Bronchial epithelial cell (primary cell): ENCODE data around the gene HOXB2. TPM values are rescaled to one million over a fixed set of nuclear protein-coding genes. Genes with fewer than 3 reads are reported as not detected.

Experiments used
- DNase-seq: peaks from one replicate; pipeline ENCODE4 v3.0.0-alpha.2; 2010; ENCODE audit warnings: low read depth
- FAIRE-seq: peaks from 2 replicates; lab custom pipeline; 2011; peaks lifted over from hg19 to GRCh38; lab: Jason Lieb, UNC
- H3K27me3 ChIP-seq: 2 replicates; pipeline ENCODE4 v1.5.1; 2011; ENCODE audit warnings: low read length; ENCODE audit not compliant: control insufficient read depth, insufficient read depth
- H3K36me3 ChIP-seq: 2 replicates; pipeline ENCODE4 v1.5.1; 2011; ENCODE audit warnings: low read length; ENCODE audit not compliant: control insufficient read depth, insufficient read depth
- H3K4me3 ChIP-seq: 2 replicates; pipeline ENCODE4 v1.5.1; 2011; ENCODE audit warnings: mild to moderate bottlenecking, low read depth, low read length, control low read depth
- CTCF ChIP-seq: IDR thresholded peaks from 2 replicates; pipeline ENCODE4 v1.5.1; 2011; ENCODE audit warnings: mild to moderate bottlenecking, moderate library complexity, low read length, control low read depth, inconsistent platforms; ENCODE audit not compliant: insufficient read depth, severe bottlenecking
- total RNA-seq: library from RNA; depleted of rRNA; stranded (reverse); fragments of >200 nt; gene quantifications from 2 replicates; pipeline ENCODE4 v1.2.1, GENCODE V29; 2014

The HOXB2 gene
- total RNA-seq, 1 donor from 2014 or later = not detected

- no peak overlapping the region for H3K4me3 ChIP-seq
- FAIRE-seq (no peak), DNase-seq (no peak)
- peaks cover 26% of the 10 kb centered on the region for H3K27me3 ChIP-seq
- no peaks in the 10 kb centered on the region for H3K36me3 ChIP-seq
- no peak for TF ChIP-seq CTCF
Observed at GRCh38 chr17:48517478-48517877, 27.4 kb downstream of the HOXB2 start.

DNA sequence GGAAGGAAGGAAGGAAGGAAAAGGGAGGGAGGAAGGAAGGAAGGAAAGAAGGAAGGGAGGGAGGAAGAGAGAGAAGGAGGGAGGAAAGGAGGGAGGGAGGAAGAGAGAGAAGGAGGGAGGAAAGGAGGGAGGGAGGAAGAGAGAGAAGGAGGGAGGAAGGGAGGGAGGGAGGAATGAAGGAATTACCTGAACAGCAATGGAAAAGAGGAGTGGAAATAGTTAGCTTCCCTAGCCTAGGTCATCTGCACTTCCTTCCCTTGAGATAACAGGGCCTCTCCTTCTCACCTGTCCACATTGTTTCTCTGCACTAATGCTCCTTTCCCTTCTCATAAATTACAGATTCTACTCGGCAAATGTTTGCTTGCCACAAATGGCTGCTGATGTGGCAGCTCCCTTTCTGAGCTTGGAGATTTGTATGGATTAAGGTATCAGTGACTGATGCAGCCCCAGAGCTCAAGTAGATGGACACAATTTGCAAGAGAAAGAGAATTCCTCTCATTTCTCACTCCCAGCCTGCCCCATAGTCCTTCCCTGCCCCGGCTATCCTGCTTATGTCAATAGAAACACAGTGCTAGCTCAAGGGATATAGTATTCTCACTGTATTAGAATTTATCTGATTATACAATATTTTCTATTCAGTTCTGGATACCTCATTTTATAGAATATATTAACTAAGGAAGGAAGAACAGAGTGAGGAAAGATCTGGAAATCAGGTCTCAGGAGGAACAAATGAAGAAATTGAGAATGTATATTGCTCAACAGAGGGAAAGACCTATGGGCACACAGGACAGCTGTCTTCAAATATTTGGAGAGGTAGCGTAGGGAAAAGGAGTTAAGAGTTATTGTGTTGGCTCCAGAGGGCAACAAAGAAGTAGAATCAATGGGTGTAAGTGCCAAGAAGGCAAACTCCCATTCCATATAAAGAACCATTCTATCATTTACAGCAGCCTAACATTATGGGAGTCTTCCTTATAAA lies 28.7 kb downstream of the HOXB2 start:
- Histone ChIP-seq H3K4me3 (no peak overlapping the region), H3K36me3 (no peaks in the 10 kb centered on the region), H3K27me3 (peaks cover 27% of the 10 kb centered on the region)
- DNase-seq = no peak
- FAIRE-seq = no peak
- no peak for TF ChIP-seq CTCF

DNA sequence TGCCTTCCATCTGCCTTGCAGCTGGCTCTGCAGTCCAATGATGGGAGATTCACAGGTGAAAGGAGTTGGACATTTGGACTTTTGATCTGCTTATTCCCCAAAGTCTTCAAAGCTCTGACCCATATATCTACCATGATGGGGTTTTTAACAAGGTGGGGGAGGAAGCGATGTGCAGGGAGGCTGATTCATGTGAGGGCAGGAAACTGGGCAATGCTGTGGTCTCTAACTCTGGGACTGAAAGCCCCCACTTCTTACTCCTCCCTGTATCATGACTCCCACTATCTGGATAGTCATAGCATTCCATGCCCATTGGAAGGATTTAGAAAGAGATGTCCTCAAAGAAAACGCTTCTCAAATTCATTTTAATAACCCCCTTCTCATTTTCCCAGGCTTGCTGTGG lies 30.4 kb downstream of the HOXB2 start:
- Histone ChIP-seq H3K4me3 (no peak overlapping the region), H3K27me3 (peaks cover 23% of the 10 kb centered on the region), H3K36me3 (no peaks in the 10 kb centered on the region)
- no peak for TF ChIP-seq CTCF
- no peak for DNase-seq
- no peak for FAIRE-seq

DNA sequence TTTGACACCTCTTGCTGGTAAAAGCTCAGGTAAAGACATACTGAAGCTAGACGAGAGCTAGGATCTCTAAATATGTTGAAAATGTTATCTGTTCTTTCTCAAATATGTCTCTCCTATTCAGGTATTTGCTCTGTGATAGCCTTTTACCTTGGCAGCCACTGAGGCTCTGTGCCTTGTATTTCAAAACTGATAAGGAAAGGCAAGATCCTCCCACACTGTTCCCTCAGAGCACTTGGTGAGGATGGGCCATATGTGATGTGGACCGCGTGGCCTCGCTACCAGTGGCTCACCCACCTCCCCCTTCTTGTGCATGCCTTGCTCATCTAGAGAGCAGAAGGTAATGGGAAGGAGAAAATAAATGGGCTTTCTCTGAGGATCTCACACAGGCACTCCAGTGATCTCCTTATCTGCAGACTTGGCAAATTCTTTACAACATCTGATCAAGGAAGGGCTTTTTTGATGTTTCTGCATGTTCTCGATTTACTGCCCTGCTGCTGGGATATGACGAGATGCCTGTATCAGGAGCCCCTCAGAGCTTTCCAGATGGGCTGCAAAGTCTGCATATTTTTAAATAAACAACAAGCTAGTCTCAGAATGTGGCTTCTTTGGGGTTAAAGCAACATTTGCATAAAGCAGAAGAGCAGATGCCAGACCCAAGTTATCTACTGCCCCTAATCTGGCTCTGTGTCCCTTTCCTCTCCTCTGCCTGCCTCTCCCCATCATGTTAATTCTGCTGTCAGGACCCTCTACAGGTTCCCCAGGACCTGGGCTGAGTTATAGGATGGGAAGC lies 31.0 kb downstream of the HOXB2 start:
- no peak for TF ChIP-seq CTCF
- H3K4me3 ChIP-seq = no peak overlapping the region

GRCh38 chr17:48513097-48513496 lies 31.8 kb downstream of the HOXB2 start:
- no peak for FAIRE-seq
- Histone ChIP-seq H3K27me3 (peaks cover 22% of the 10 kb centered on the region), H3K36me3 (no peaks in the 10 kb centered on the region), H3K4me3 (no peak overlapping the region)
- no peak for DNase-seq
- TF ChIP-seq CTCF = no peak

More for the DNA sequence above, 31.0 kb downstream of the HOXB2 start:
- DNase-seq = no peak
- H3K27me3 ChIP-seq = peaks cover 22% of the 10 kb centered on the region
- FAIRE-seq = no peak
- no peaks in the 10 kb centered on the region for H3K36me3 ChIP-seq
